Activated CD4-positive, alpha-beta T cell treated with anti-CD3 and anti-CD28 coated beads, Interleukin-2, amount 50 U/mL, for 4 hours (primary cell): ENCODE data around the gene TM6SF1.
"Not testable (repeated sequence)": the region's sequence is repeated elsewhere in the genome, so short reads cannot be mapped to it uniquely, and the experiment has no call there.

ENCODE experiments used
- DNase-seq, 2 experiments: peaks; one replicate each; pipeline ENCODE4 v3.0.0-alpha.2; 2020

TM6SF1 gene

GRCh38 chr15:83090465-83090864 lies 17.0 kb upstream of the TM6SF1 start:
- no peak for DNase-seq

GRCh38 chr15:83091965-83092308 lies 15.5 kb upstream of the TM6SF1 start:
- DNase-seq, result not testable (repeated sequence)

- DNase-seq, result no peak
These were observed 15.0 kb upstream of the TM6SF1 start for GRCh38 chr15:83092309-83092976.

GRCh38 chr15:83094583-83094982 lies 12.9 kb upstream of the TM6SF1 start:
- no peak for DNase-seq

GRCh38 chr15:83098079-83098478 lies 9.4 kb upstream of the TM6SF1 start:
- no peak for DNase-seq

GRCh38 chr15:83099290-83099689 lies 8.2 kb upstream of the TM6SF1 start:
- DNase-seq, result no peak

- DNase-seq, result no peak
These were observed 7.3 kb upstream of the TM6SF1 start for GRCh38 chr15:83100097-83100646.

- no peak for DNase-seq
These were observed 5.1 kb upstream of the TM6SF1 start for GRCh38 chr15:83102346-83102745.

GRCh38 chr15:83104141-83104540 lies 3.3 kb upstream of the TM6SF1 start:
- no peak for DNase-seq

GRCh38 chr15:83105440-83105839 lies 2.0 kb upstream of the TM6SF1 start:
- no peak for DNase-seq

GRCh38 chr15:83107841-83108181 lies 366 bp downstream of the TM6SF1 start:
- DNase-seq, result no peak

GRCh38 chr15:83108266-83109219 lies 1.1 kb downstream of the TM6SF1 start:
- DNase-seq, result no peak

- no peak for DNase-seq
These were observed 2.1 kb downstream of the TM6SF1 start for GRCh38 chr15:83109532-83109931.

- DNase-seq, result no peak
These were observed 2.9 kb downstream of the TM6SF1 start for GRCh38 chr15:83110381-83110780.

GRCh38 chr15:83111149-83111548 lies 3.7 kb downstream of the TM6SF1 start:
- no peak for DNase-seq

GRCh38 chr15:83112233-83112955 lies 4.9 kb downstream of the TM6SF1 start:
- no peak for DNase-seq

- no peak for DNase-seq
These were observed 5.5 kb downstream of the TM6SF1 start for GRCh38 chr15:83112956-83113299.

GRCh38 chr15:83113881-83114674 lies 6.6 kb downstream of the TM6SF1 start:
- no peak for DNase-seq

GRCh38 chr15:83114856-83115255 lies 7.4 kb downstream of the TM6SF1 start:
- DNase-seq, result no peak

- DNase-seq, result no peak
These were observed 8.0 kb downstream of the TM6SF1 start for GRCh38 chr15:83115410-83115809.

- DNase-seq, result no peak
These were observed 8.6 kb downstream of the TM6SF1 start for GRCh38 chr15:83115831-83116565.

GRCh38 chr15:83118291-83118827 lies 10.9 kb downstream of the TM6SF1 start:
- no peak for DNase-seq
